IgD-negative memory B cell (primary cell): ENCODE results near the gene C11orf71. TPM values are rescaled to one million over a fixed set of nuclear protein-coding genes. Genes with fewer than 3 reads are reported as not detected.

Experiments used
- H3K27ac Mint-ChIP-seq, 3 donors: one replicate each; pipeline ENCODE4 v1.8.0; 2020 to 2022; ENCODE audit warnings: mild to moderate bottlenecking in 3 of 3, mixed read lengths in 3 of 3, moderate library complexity in 1 of 3
- H3K27me3 Mint-ChIP-seq: one replicate; pipeline ENCODE4 v1.8.0; 2021; ENCODE audit warnings: mixed read lengths
- H3K36me3 Mint-ChIP-seq: one replicate; pipeline ENCODE4 v1.8.0; 2020; ENCODE audit warnings: mild to moderate bottlenecking, mixed read lengths
- H3K4me1 Mint-ChIP-seq, 3 donors: one replicate each; pipeline ENCODE4 v1.8.0; 2020 to 2022; ENCODE audit warnings: mixed read lengths in 3 of 3, mild to moderate bottlenecking in 1 of 3
- H3K4me3 Mint-ChIP-seq, 4 donors: one replicate each; pipeline ENCODE4 v1.8.0; 2020 to 2022; ENCODE audit warnings: mild to moderate bottlenecking in 4 of 4, mixed read lengths in 4 of 4, moderate library complexity in 3 of 4
- H3K9me3 Mint-ChIP-seq, 3 donors: one replicate each; pipeline ENCODE4 v1.8.0; 2020 to 2021; ENCODE audit warnings: mixed read lengths in 3 of 3, mild to moderate bottlenecking in 1 of 3
- polyA plus RNA-seq: library from polyadenylated mRNA; unstranded; fragments of 300-500 nt; fragmentation: Illumina TruSeq; gene quantifications from one replicate; pipeline ENCODE4 v1.2.3, GENCODE V29; 2021

C11orf71 gene
- polyA plus RNA-seq, 1 donor from 2014 or later, result 9.0 TPM

GRCh38 chr11:114430290-114430689 lies 30.0 kb upstream of the C11orf71 start:
- peaks cover 0 to 2% (median 0%) of the 10 kb centered on the region in 3 donors for H3K4me1 Mint-ChIP-seq
- no peaks in the 10 kb centered on the region for H3K27me3 Mint-ChIP-seq
- H3K4me3 Mint-ChIP-seq, result no peak overlapping the region
- H3K36me3 Mint-ChIP-seq, result no peaks in the 10 kb centered on the region
- no peaks in the 10 kb centered on the region for H3K9me3 Mint-ChIP-seq
- no peak overlapping the region for H3K27ac Mint-ChIP-seq

- no peak overlapping the region for H3K27ac Mint-ChIP-seq
- peak overlapping the region in 1 of 4 donors; percentile 30 for H3K4me3 Mint-ChIP-seq
- no peaks in the 10 kb centered on the region for H3K27me3 Mint-ChIP-seq
- H3K9me3 Mint-ChIP-seq, result peaks cover 1 to 4% (median 4%) of the 10 kb centered on the region in 3 donors
- peaks cover 7% of the 10 kb centered on the region for H3K36me3 Mint-ChIP-seq
- no peaks in the 10 kb centered on the region for H3K4me1 Mint-ChIP-seq
These were observed 26.0 kb upstream of the C11orf71 start for GRCh38 chr11:114426280-114426679.

GRCh38 chr11:114416441-114416961 lies 16.2 kb upstream of the C11orf71 start:
- H3K36me3 Mint-ChIP-seq, result peaks cover 11% of the 10 kb centered on the region
- peaks cover 0 to 2% (median 0%) of the 10 kb centered on the region in 3 donors for H3K4me1 Mint-ChIP-seq
- H3K4me3 Mint-ChIP-seq, result no peak overlapping the region
- no peak overlapping the region for H3K27ac Mint-ChIP-seq
- no peaks in the 10 kb centered on the region for H3K9me3 Mint-ChIP-seq
- no peaks in the 10 kb centered on the region for H3K27me3 Mint-ChIP-seq

GRCh38 chr11:114413958-114414357 lies 13.6 kb upstream of the C11orf71 start:
- Mint-ChIP-seq H3K4me3 (no peak overlapping the region), H3K36me3 (peaks cover 12% of the 10 kb centered on the region), H3K27ac (no peak overlapping the region), H3K4me1 (peaks cover 0 to 6% (median 2%) of the 10 kb centered on the region in 3 donors), H3K9me3 (no peaks in the 10 kb centered on the region), H3K27me3 (no peaks in the 10 kb centered on the region)

- H3K4me1 Mint-ChIP-seq, result peaks cover 0 to 6% (median 2%) of the 10 kb centered on the region in 3 donors
- no peaks in the 10 kb centered on the region for H3K27me3 Mint-ChIP-seq
- no peak overlapping the region for H3K27ac Mint-ChIP-seq
These were observed 12.6 kb upstream of the C11orf71 start for GRCh38 chr11:114412946-114413345.

GRCh38 chr11:114401311-114401710 lies 1.0 kb upstream of the C11orf71 start:
- H3K27me3 Mint-ChIP-seq, result no peaks in the 10 kb centered on the region
- peak overlapping the region; percentile 92 to 99 (median 97) for H3K4me3 Mint-ChIP-seq
- H3K36me3 Mint-ChIP-seq, result peaks cover 11% of the 10 kb centered on the region
- peaks cover 30 to 54% (median 41%) of the 10 kb centered on the region in 3 donors for H3K4me1 Mint-ChIP-seq
- H3K9me3 Mint-ChIP-seq, result no peaks in the 10 kb centered on the region
- H3K27ac Mint-ChIP-seq, result peak overlapping the region; percentile 93 to 99 (median 99)

More at GRCh38 chr11:114412946-114413345, 12.6 kb upstream of the C11orf71 start:
- H3K36me3 Mint-ChIP-seq, result peaks cover 10% of the 10 kb centered on the region
- H3K9me3 Mint-ChIP-seq, result no peaks in the 10 kb centered on the region
- no peak overlapping the region for H3K4me3 Mint-ChIP-seq

- Mint-ChIP-seq H3K36me3 (peaks cover 11% of the 10 kb centered on the region), H3K27me3 (no peaks in the 10 kb centered on the region), H3K9me3 (no peaks in the 10 kb centered on the region), H3K27ac (peak overlapping the region; percentile 93 to 99 (median 99)), H3K4me1 (peaks cover 30 to 50% (median 41%) of the 10 kb centered on the region in 3 donors), H3K4me3 (peak overlapping the region; percentile 92 to 99 (median 97))
These were observed 558 bp upstream of the C11orf71 start for GRCh38 chr11:114400915-114401223.

GRCh38 chr11:114399490-114400215 lies 658 bp downstream of the C11orf71 start:
- no peaks in the 10 kb centered on the region for H3K9me3 Mint-ChIP-seq
- H3K27ac Mint-ChIP-seq, result peak overlapping the region; percentile 93 to 99 (median 99)
- peaks cover 28 to 39% (median 34%) of the 10 kb centered on the region in 3 donors for H3K4me1 Mint-ChIP-seq
- H3K4me3 Mint-ChIP-seq, result peak overlapping the region; percentile 92 to 99 (median 97)
- peaks cover 9% of the 10 kb centered on the region for H3K36me3 Mint-ChIP-seq
- H3K27me3 Mint-ChIP-seq, result no peaks in the 10 kb centered on the region

- H3K9me3 Mint-ChIP-seq, result no peaks in the 10 kb centered on the region
- H3K4me1 Mint-ChIP-seq, result peaks cover 21 to 31% (median 29%) of the 10 kb centered on the region in 3 donors
- H3K4me3 Mint-ChIP-seq, result peak overlapping the region in 3 of 4 donors; percentile 92 to 99 (median 97)
- H3K27ac Mint-ChIP-seq, result peak overlapping the region in 1 of 3 donors; percentile 93
- peaks cover 6% of the 10 kb centered on the region for H3K36me3 Mint-ChIP-seq
- peaks cover 2% of the 10 kb centered on the region for H3K27me3 Mint-ChIP-seq
These were observed 1.9 kb downstream of the C11orf71 start for GRCh38 chr11:114398303-114398920.

- Mint-ChIP-seq H3K27ac (no peak overlapping the region), H3K4me3 (no peak overlapping the region), H3K9me3 (no peaks in the 10 kb centered on the region)
These were observed 2.8 kb downstream of the C11orf71 start for GRCh38 chr11:114397349-114397982.

GRCh38 chr11:114396916-114397315 lies 3.4 kb downstream of the C11orf71 start:
- Mint-ChIP-seq H3K27me3 (peaks cover 3% of the 10 kb centered on the region), H3K27ac (no peak overlapping the region), H3K4me1 (peaks cover 16 to 23% (median 23%) of the 10 kb centered on the region in 3 donors), H3K36me3 (peaks cover under 1% of the 10 kb centered on the region), H3K9me3 (no peaks in the 10 kb centered on the region), H3K4me3 (no peak overlapping the region)

More at GRCh38 chr11:114397349-114397982, 2.8 kb downstream of the C11orf71 start:
- peaks cover 2% of the 10 kb centered on the region for H3K36me3 Mint-ChIP-seq
- H3K27me3 Mint-ChIP-seq, result peaks cover 3% of the 10 kb centered on the region
- peaks cover 19 to 26% (median 25%) of the 10 kb centered on the region in 3 donors for H3K4me1 Mint-ChIP-seq

GRCh38 chr11:114395736-114396135 lies 4.6 kb downstream of the C11orf71 start:
- Mint-ChIP-seq H3K9me3 (no peaks in the 10 kb centered on the region), H3K27me3 (peaks cover 3% of the 10 kb centered on the region), H3K4me3 (no peak overlapping the region), H3K4me1 (peaks cover 13 to 18% (median 17%) of the 10 kb centered on the region in 3 donors), H3K27ac (no peak overlapping the region), H3K36me3 (no peaks in the 10 kb centered on the region)

GRCh38 chr11:114392735-114393667 lies 7.3 kb downstream of the C11orf71 start:
- no peak overlapping the region for H3K27ac Mint-ChIP-seq
- H3K4me3 Mint-ChIP-seq, result no peak overlapping the region
- no peaks in the 10 kb centered on the region for H3K9me3 Mint-ChIP-seq
- H3K4me1 Mint-ChIP-seq, result peaks cover 0 to 2% (median 0%) of the 10 kb centered on the region in 3 donors
- H3K27me3 Mint-ChIP-seq, result peaks cover 3% of the 10 kb centered on the region
- H3K36me3 Mint-ChIP-seq, result no peaks in the 10 kb centered on the region

GRCh38 chr11:114386545-114386944 lies 13.8 kb downstream of the C11orf71 start:
- Mint-ChIP-seq H3K27ac (no peak overlapping the region), H3K27me3 (peaks cover 10% of the 10 kb centered on the region), H3K9me3 (peaks cover 2 to 13% (median 5%) of the 10 kb centered on the region in 3 donors), H3K4me1 (no peaks in the 10 kb centered on the region), H3K4me3 (no peak overlapping the region), H3K36me3 (no peaks in the 10 kb centered on the region)
